ENCODE data around the gene ADORA2A.

DNA sequence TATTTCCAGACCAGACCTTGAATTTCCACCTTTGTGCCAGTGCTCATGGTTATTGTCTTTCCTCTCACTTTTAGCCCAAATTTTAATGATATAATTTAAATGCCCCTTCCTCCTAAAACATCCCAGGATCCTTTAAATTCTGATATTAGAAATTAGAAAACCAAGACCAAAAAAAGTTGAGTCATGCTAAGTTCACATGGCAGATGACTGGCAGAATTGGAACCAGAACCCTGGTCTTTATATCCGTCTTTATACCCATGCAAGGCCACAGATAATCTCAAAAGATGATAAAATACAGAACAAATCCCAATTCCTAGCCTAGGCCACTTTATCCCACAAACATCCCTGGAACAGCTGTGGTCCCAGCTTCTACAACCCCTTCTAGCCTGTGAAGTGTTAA lies 26.5 kb downstream of the ADORA2A start:
- TF ChIP-seq, protein P1, sequence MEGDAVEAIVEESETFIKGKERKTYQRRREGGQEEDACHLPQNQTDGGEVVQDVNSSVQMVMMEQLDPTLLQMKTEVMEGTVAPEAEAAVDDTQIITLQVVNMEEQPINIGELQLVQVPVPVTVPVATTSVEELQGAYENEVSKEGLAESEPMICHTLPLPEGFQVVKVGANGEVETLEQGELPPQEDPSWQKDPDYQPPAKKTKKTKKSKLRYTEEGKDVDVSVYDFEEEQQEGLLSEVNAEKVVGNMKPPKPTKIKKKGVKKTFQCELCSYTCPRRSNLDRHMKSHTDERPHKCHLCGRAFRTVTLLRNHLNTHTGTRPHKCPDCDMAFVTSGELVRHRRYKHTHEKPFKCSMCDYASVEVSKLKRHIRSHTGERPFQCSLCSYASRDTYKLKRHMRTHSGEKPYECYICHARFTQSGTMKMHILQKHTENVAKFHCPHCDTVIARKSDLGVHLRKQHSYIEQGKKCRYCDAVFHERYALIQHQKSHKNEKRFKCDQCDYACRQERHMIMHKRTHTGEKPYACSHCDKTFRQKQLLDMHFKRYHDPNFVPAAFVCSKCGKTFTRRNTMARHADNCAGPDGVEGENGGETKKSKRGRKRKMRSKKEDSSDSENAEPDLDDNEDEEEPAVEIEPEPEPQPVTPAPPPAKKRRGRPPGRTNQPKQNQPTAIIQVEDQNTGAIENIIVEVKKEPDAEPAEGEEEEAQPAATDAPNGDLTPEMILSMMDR (IDR thresholded peaks at IDR 0.05; ENCODE audit: insufficient read depth, low read length) = no peak
- TF ChIP-seq POLR2AphosphoS5 (IDR thresholded peaks at IDR 0.05; ENCODE audit: low read depth) (no peak), REST (IDR thresholded peaks at IDR 0.05; ENCODE audit: insufficient replicate concordance, low read depth) (no peak)

All from HL-60 (cell line).